H9 (cell line): ENCODE data around the gene PDE3A. TPM values are rescaled to one million over a fixed set of nuclear protein-coding genes. Genes with fewer than 3 reads are reported as not detected.

Experiments
- DNase-seq: peaks from one replicate; pipeline ENCODE4 v3.0.0-alpha.2; 2017
- H2AFZ ChIP-seq: one replicate; pipeline ENCODE4 v1.6.1; 2013; ENCODE audit warnings: mild to moderate bottlenecking, low read length, control low read depth, moderate library complexity
- H2AK5ac ChIP-seq: 2 replicates; pipeline ENCODE4 v1.6.1; 2013; ENCODE audit warnings: low read length, control low read depth, mixed read lengths; ENCODE audit not compliant: insufficient read length
- H2BK120ac ChIP-seq: one replicate; pipeline ENCODE4 v1.6.1; 2013; ENCODE audit warnings: low read depth, mild to moderate bottlenecking, low read length, control low read depth, inconsistent platforms; ENCODE audit not compliant: poor library complexity, severe bottlenecking
- H2BK12ac ChIP-seq: 2 replicates; pipeline ENCODE4 v1.6.1; 2013; ENCODE audit warnings: low read length, control low read depth, mixed read lengths, low read depth; ENCODE audit not compliant: insufficient read length
- H2BK15ac ChIP-seq: 2 replicates; pipeline ENCODE4 v1.6.1; 2013; ENCODE audit warnings: low read depth, low read length, control low read depth
- H2BK20ac ChIP-seq: one replicate; pipeline ENCODE4 v1.6.1; 2013; ENCODE audit warnings: low read depth, mild to moderate bottlenecking, low read length, control low read depth, inconsistent platforms; ENCODE audit not compliant: poor library complexity, severe bottlenecking
- H2BK5ac ChIP-seq: 2 replicates; pipeline ENCODE4 v1.6.1; 2013; ENCODE audit warnings: low read length, control low read depth, mixed read lengths; ENCODE audit not compliant: insufficient read length
- H3K14ac ChIP-seq: 2 replicates; pipeline ENCODE4 v1.6.1; 2013; ENCODE audit warnings: low read length, control low read depth; ENCODE audit not compliant: insufficient read depth
- H3K18ac ChIP-seq: 2 replicates; pipeline ENCODE4 v1.6.1; 2013; ENCODE audit warnings: low read depth, mild to moderate bottlenecking, mixed read lengths, low read length, control low read depth; ENCODE audit not compliant: insufficient read length
- H3K23ac ChIP-seq: 2 replicates; pipeline ENCODE4 v1.6.1; 2013; ENCODE audit warnings: low read length, control low read depth, mixed read lengths, low read depth; ENCODE audit not compliant: insufficient read length
- H3K23me2 ChIP-seq: 2 replicates; pipeline ENCODE4 v1.6.1; 2013; ENCODE audit warnings: low read depth, mild to moderate bottlenecking, mixed read lengths, low read length, control low read depth; ENCODE audit not compliant: insufficient read length, poor library complexity, severe bottlenecking
- H3K27ac ChIP-seq: 2 replicates; pipeline ENCODE4 v1.5.1; 2013; ENCODE audit warnings: low read length, control low read depth, mixed read lengths, low read depth; ENCODE audit not compliant: insufficient read length
- H3K27me3 ChIP-seq: 2 replicates; pipeline ENCODE4 v1.6.1; 2013; ENCODE audit warnings: low read length, control low read depth, inconsistent platforms; ENCODE audit not compliant: insufficient read depth
- H3K4ac ChIP-seq: 2 replicates; pipeline ENCODE4 v1.6.1; 2013; ENCODE audit warnings: low read depth, mild to moderate bottlenecking, control low read depth, inconsistent platforms, low read length, moderate library complexity
- H3K4me1 ChIP-seq: 2 replicates; pipeline ENCODE4 v1.6.1; 2013; ENCODE audit warnings: low read length, control low read depth, inconsistent platforms; ENCODE audit not compliant: insufficient read depth
- H3K4me2 ChIP-seq: 2 replicates; pipeline ENCODE4 v1.6.1; 2013; ENCODE audit warnings: low read length, control low read depth, mixed read lengths; ENCODE audit not compliant: insufficient read length, insufficient read depth
- H3K56ac ChIP-seq: 2 replicates; pipeline ENCODE4 v1.6.1; 2013; ENCODE audit warnings: low read depth, mild to moderate bottlenecking, mixed read lengths, low read length, control low read depth; ENCODE audit not compliant: insufficient read length
- H3K79me1 ChIP-seq: 2 replicates; pipeline ENCODE4 v1.6.1; 2013; ENCODE audit warnings: low read depth, mild to moderate bottlenecking, moderate library complexity, low read length, control low read depth, inconsistent platforms; ENCODE audit not compliant: insufficient read depth, poor library complexity, severe bottlenecking
- H3K79me2 ChIP-seq: 2 replicates; pipeline ENCODE4 v1.6.1; 2013; ENCODE audit warnings: low read length, control low read depth, inconsistent platforms; ENCODE audit not compliant: insufficient read depth
- H3K9ac ChIP-seq: 2 replicates; pipeline ENCODE4 v1.6.1; 2013; ENCODE audit warnings: low read length, control low read depth, mixed read lengths; ENCODE audit not compliant: insufficient read length; ENCODE audit errors: extremely low read depth
- H3K9me3 ChIP-seq: one replicate; pipeline ENCODE4 v1.6.1; 2013; ENCODE audit warnings: low read depth, low read length, inconsistent platforms; ENCODE audit not compliant: control insufficient read depth
- H3T11ph ChIP-seq: one replicate; pipeline ENCODE4 v1.6.1; 2013; ENCODE audit warnings: mild to moderate bottlenecking, low read length, control low read depth, inconsistent platforms
- H4K20me1 ChIP-seq: one replicate; pipeline ENCODE4 v1.6.1; 2013; ENCODE audit not compliant: control insufficient read depth, insufficient read length, insufficient read depth
- H4K5ac ChIP-seq: 2 replicates; pipeline ENCODE4 v1.6.1; 2013; ENCODE audit warnings: low read depth, mild to moderate bottlenecking, mixed read lengths, low read length, control low read depth; ENCODE audit not compliant: insufficient read length
- H4K8ac ChIP-seq: replicated peaks from 2 replicates; pipeline ENCODE4 v1.6.1; 2013; ENCODE audit warnings: low read length, control low read depth, mixed read lengths, low read depth; ENCODE audit not compliant: insufficient read length
- H4K91ac ChIP-seq: 2 replicates; pipeline ENCODE4 v1.6.1; 2013; ENCODE audit warnings: low read depth, mild to moderate bottlenecking, moderate library complexity, mixed read lengths, low read length, control low read depth; ENCODE audit not compliant: insufficient read length
- H3K27ac Mint-ChIP-seq, 3 experiments: 2 replicates in 2 of 3; 3 replicates in 1 of 3; pipeline ENCODE4 v1.8.0; 2020 to 2021; ENCODE audit warnings: mixed read lengths in 3 of 3, mild to moderate bottlenecking in 1 of 3, moderate library complexity in 1 of 3
- H3K27me3 Mint-ChIP-seq: 2 replicates; pipeline ENCODE4 v1.8.0; 2021; ENCODE audit warnings: low read depth, mild to moderate bottlenecking, moderate library complexity, mixed read lengths
- H3K36me3 Mint-ChIP-seq, 3 experiments: 2 replicates in 2 of 3; 3 replicates in 1 of 3; pipeline ENCODE4 v1.8.0; 2020 to 2021; ENCODE audit warnings: low read depth in 3 of 3, mixed read lengths in 3 of 3; ENCODE audit not compliant: insufficient read depth in 1 of 3
- H3K4me1 Mint-ChIP-seq, 2 experiments: 2 replicates each; pipeline ENCODE4 v1.8.0; 2020; ENCODE audit warnings: mixed read lengths in 2 of 2
- H3K4me3 Mint-ChIP-seq, 2 experiments: 2 replicates in 1 of 2; 3 replicates in 1 of 2; pipeline ENCODE4 v1.8.0; 2020 to 2021; ENCODE audit warnings: mild to moderate bottlenecking in 2 of 2, mixed read lengths in 2 of 2, moderate library complexity in 1 of 2
- H3K9me3 Mint-ChIP-seq, 2 experiments: 2 replicates in 1 of 2; 3 replicates in 1 of 2; pipeline ENCODE4 v1.8.0; 2020; ENCODE audit warnings: mild to moderate bottlenecking in 2 of 2, mixed read lengths in 2 of 2, moderate library complexity in 1 of 2
- WGBS: extraction: QIAGEN DNeasy Blood & Tissue Kit; methylation state at CpG from one replicate; pipeline ENCODE4 v1.1.7; 2013; ENCODE audit warnings: missing lambda C conversion rate, low lambda C conversion rate, mixed read lengths; ENCODE audit not compliant: insufficient read length; ENCODE audit errors: extremely low coverage; 5-methylcytosine and 5-hydroxymethylcytosine counted together
- total RNA-seq: library from RNA; stranded (reverse); gene quantifications from 2 replicates; pipeline ENCODE4 v1.2.1, GENCODE V29; 2021
- TF ChIP-seq, protein P1 (sequence below): fragments of 200-600 bp; sonication (generic); conservative IDR thresholded peaks from 3 replicates; pipeline ENCODE4 v1.8.0; 2021; ENCODE audit warnings: antibody characterized with exemption, mild to moderate bottlenecking

Gene PDE3A
- total RNA-seq, 1 experiment from 2014 or later = 3.0 TPM

DNA sequence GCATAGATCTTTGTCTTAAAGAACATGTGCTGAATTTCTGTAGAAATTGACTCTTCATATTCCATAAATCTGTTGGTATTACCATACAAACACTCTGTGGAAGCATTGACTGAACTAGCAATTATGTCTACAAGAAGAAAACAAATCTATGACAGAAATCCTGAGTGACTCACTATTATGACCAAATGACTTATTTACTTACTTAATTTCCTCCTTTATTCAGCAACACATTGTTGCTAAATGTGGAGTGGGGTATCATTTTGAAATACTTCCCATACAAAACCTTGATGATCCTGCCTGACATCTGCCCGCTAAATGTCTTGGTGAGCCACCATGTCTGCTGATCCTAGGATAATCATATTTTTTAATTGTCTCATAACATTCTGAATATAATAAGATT lies 227.7 kb downstream of the PDE3A start:
- Mint-ChIP-seq H3K4me3 (no peak overlapping the region), H3K4me1 (peaks cover 2 to 5% of the 10 kb centered on the region in 2 experiments; a peak in 3 of 4 replicates), H3K27ac (no peak overlapping the region), H3K36me3 (no peaks in the 10 kb centered on the region), H3K27me3 (no peaks in the 10 kb centered on the region), H3K9me3 (no peaks in the 10 kb centered on the region)
- Histone ChIP-seq H3K79me1 (no peaks in the 10 kb centered on the region), H3K14ac (no peak overlapping the region), H2AK5ac (no peak overlapping the region), H2BK5ac (no peak overlapping the region), H4K8ac (no peak overlapping the region), H4K20me1 (no peaks in the 10 kb centered on the region), H4K91ac (no peak overlapping the region), H3K18ac (no peak overlapping the region), H2AFZ (no peak overlapping the region), H3K56ac (no peak overlapping the region), H3K23ac (no peak overlapping the region), H3K23me2 (no peaks in the 10 kb centered on the region), H3K27ac (no peak overlapping the region), H3K27me3 (no peaks in the 10 kb centered on the region), H3K4ac (no peak overlapping the region), H3T11ph (no peak overlapping the region), H2BK15ac (no peak overlapping the region), H3K4me1 (no peaks in the 10 kb centered on the region), H3K4me2 (no peak overlapping the region), H2BK20ac (no peak overlapping the region), H4K5ac (no peak overlapping the region), H2BK120ac (no peak overlapping the region), H3K9me3 (no peaks in the 10 kb centered on the region), H3K79me2 (no peaks in the 10 kb centered on the region), H3K9ac (no peak overlapping the region), H2BK12ac (no peak overlapping the region)
- TF ChIP-seq, protein P1, sequence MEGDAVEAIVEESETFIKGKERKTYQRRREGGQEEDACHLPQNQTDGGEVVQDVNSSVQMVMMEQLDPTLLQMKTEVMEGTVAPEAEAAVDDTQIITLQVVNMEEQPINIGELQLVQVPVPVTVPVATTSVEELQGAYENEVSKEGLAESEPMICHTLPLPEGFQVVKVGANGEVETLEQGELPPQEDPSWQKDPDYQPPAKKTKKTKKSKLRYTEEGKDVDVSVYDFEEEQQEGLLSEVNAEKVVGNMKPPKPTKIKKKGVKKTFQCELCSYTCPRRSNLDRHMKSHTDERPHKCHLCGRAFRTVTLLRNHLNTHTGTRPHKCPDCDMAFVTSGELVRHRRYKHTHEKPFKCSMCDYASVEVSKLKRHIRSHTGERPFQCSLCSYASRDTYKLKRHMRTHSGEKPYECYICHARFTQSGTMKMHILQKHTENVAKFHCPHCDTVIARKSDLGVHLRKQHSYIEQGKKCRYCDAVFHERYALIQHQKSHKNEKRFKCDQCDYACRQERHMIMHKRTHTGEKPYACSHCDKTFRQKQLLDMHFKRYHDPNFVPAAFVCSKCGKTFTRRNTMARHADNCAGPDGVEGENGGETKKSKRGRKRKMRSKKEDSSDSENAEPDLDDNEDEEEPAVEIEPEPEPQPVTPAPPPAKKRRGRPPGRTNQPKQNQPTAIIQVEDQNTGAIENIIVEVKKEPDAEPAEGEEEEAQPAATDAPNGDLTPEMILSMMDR = no peak
- WGBS = no CpG with 5 or more reads among the region's 1 CpG
- DNase-seq = no peak
